ENCODE results near the gene CHRD.
"Not testable (repeated sequence)": the region's sequence is repeated elsewhere in the genome, so short reads cannot be mapped to it uniquely, and the experiment has no call there.

DNA sequence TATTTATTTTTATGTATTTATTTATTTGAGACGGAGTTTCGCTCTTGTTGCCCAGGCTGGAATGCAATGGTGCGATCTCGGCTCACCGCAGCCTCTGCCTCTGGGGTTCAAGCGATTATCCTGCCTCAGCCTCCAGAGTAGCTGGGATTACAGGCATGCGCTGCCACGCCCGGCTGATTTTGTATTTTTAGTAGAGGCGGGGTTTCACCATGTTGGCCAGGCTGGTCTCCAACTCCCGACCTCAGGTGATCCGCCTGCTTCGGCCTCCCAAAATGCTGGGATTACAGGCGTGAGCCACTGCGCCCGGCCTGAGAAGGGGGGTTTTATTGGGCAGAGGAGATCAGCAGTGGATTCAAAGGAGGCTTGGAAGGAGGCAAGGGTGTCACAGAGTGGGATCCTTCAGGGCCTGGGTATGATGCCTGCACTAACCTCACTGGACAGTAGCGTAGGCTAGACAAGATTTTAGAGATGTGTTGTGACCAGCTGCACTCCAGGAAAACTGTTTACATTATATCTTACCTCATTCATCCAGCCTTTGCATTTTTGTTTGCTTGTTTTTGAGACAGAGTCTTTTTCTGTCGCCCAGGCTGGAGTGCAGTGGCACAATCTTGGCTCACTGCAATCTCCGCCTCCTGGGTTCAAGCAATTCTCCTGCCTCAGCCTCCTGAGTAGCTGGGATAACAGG lies 40.3 kb upstream of the CHRD start:
- TF ChIP-seq, protein P1, sequence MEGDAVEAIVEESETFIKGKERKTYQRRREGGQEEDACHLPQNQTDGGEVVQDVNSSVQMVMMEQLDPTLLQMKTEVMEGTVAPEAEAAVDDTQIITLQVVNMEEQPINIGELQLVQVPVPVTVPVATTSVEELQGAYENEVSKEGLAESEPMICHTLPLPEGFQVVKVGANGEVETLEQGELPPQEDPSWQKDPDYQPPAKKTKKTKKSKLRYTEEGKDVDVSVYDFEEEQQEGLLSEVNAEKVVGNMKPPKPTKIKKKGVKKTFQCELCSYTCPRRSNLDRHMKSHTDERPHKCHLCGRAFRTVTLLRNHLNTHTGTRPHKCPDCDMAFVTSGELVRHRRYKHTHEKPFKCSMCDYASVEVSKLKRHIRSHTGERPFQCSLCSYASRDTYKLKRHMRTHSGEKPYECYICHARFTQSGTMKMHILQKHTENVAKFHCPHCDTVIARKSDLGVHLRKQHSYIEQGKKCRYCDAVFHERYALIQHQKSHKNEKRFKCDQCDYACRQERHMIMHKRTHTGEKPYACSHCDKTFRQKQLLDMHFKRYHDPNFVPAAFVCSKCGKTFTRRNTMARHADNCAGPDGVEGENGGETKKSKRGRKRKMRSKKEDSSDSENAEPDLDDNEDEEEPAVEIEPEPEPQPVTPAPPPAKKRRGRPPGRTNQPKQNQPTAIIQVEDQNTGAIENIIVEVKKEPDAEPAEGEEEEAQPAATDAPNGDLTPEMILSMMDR (conservative IDR thresholded peaks at IDR 0.05), result not testable (repeated sequence)
- not testable (repeated sequence) for TF ChIP-seq ZFX (IDR thresholded peaks at IDR 0.05)
